ENCODE results near the gene C11orf71. TPM values are rescaled to one million over a fixed set of nuclear protein-coding genes. Genes with fewer than 3 reads are reported as not detected.

Gene C11orf71
- total and polyA plus RNA-seq, 11 donors = 2.3 to 13.4 (median 8.6) TPM

DNA sequence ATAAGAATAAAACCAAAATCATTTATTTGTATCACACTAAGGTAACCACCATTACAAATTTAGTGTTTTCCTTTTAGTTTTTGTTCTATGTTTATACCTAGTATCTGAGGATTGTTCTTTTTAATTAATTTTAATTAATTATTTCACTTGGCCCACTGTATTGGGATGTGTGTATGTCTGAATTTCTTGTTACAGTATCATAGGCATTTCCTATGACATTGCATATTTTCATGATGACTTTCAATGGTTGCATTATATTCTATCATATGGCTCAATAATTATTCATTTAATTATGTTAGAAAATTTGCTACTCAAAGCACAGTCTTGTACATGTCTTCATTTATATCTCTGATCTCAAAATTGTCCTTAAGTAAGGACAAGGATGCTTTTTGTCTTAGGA lies 41.0 kb downstream of the C11orf71 start:
- TF ChIP-seq, protein P1, sequence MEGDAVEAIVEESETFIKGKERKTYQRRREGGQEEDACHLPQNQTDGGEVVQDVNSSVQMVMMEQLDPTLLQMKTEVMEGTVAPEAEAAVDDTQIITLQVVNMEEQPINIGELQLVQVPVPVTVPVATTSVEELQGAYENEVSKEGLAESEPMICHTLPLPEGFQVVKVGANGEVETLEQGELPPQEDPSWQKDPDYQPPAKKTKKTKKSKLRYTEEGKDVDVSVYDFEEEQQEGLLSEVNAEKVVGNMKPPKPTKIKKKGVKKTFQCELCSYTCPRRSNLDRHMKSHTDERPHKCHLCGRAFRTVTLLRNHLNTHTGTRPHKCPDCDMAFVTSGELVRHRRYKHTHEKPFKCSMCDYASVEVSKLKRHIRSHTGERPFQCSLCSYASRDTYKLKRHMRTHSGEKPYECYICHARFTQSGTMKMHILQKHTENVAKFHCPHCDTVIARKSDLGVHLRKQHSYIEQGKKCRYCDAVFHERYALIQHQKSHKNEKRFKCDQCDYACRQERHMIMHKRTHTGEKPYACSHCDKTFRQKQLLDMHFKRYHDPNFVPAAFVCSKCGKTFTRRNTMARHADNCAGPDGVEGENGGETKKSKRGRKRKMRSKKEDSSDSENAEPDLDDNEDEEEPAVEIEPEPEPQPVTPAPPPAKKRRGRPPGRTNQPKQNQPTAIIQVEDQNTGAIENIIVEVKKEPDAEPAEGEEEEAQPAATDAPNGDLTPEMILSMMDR (IDR thresholded peaks at IDR 0.05) = no peak
- no peak for TF ChIP-seq POLR2A (IDR thresholded peaks at IDR 0.05)
- Histone ChIP-seq H3K36me3 (no peaks in the 10 kb centered on the region), H3K4me3 (no peak overlapping the region), H3K27ac (no peak overlapping the region), H3K4me1 (no peaks in the 10 kb centered on the region), H3K27me3 (no peaks in the 10 kb centered on the region), H3K9me3 (peaks cover 0 to 10% (median 0%) of the 10 kb centered on the region in 12 donors)
- ATAC-seq (no peak), DNase-seq (no peak)
- intact Hi-C loops (cut with DNase I) = no loop called here

DNA sequence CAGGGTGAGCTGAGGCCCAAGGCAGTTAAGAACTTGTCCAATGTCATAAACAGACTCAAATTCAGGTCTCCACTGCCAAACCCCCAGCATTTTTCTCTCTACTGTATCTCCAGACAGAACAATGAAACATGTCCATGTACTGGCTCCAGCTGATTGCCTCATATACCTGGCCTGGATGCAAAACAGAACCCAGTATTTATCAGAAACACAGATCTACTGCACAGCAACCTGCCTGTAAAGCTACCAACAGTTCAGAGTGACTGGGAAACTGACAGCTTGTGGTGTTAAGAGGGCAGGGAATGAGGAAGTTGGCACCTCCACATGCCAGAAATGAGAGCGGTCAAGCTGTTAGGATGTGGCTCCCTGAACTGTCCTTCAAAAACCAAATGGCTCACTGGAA lies 41.6 kb downstream of the C11orf71 start:
- Histone ChIP-seq H3K4me1 (no peaks in the 10 kb centered on the region), H3K4me3 (no peak overlapping the region), H3K36me3 (no peaks in the 10 kb centered on the region), H3K27me3 (no peaks in the 10 kb centered on the region), H3K27ac (no peak overlapping the region), H3K9me3 (peaks cover 0 to 10% (median 0%) of the 10 kb centered on the region in 12 donors)
- 55 to 70% (median 62%) methylated on average over 1 of the region's 1 CpG for WGBS, 4 donors
- no peak for ATAC-seq
- intact Hi-C loops (cut with DNase I) = no loop called here
- TF ChIP-seq, protein P1 (IDR thresholded peaks at IDR 0.05) = no peak
- TF ChIP-seq POLR2A (IDR thresholded peaks at IDR 0.05) = no peak
- no peak for DNase-seq

DNA sequence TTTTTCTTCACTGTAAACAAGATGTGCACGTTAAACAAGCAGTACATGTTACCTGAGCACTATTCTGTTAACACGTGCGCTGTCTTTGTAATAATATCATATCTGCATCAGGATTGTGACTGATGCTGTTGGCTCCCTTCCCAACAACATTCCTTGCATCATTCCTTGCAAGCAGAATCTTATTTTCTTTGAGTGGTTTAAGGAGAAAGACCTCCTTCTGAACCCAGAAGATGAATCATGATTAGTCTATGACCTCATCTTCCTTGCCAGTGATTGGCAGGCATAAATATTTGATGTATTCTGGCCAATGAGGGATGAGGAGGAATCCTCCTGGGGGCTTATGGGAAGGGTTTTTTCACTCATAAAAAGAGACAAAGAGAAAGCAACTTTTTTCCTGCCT lies 46.2 kb downstream of the C11orf71 start:
- Histone ChIP-seq H3K4me3 (no peak overlapping the region), H3K36me3 (no peaks in the 10 kb centered on the region), H3K4me1 (no peaks in the 10 kb centered on the region), H3K27me3 (no peaks in the 10 kb centered on the region), H3K27ac (no peak overlapping the region), H3K9me3 (no peaks in the 10 kb centered on the region)
- WGBS, 4 donors = 71 to 78% (median 75%) methylated on average over 3 of the region's 3 CpGs
- no peak for ATAC-seq
- intact Hi-C loops (cut with DNase I) = no loop called here
- DNase-seq = no peak
- TF ChIP-seq, protein P1 (IDR thresholded peaks at IDR 0.05) = no peak
- no peak for TF ChIP-seq POLR2A (IDR thresholded peaks at IDR 0.05)

DNA sequence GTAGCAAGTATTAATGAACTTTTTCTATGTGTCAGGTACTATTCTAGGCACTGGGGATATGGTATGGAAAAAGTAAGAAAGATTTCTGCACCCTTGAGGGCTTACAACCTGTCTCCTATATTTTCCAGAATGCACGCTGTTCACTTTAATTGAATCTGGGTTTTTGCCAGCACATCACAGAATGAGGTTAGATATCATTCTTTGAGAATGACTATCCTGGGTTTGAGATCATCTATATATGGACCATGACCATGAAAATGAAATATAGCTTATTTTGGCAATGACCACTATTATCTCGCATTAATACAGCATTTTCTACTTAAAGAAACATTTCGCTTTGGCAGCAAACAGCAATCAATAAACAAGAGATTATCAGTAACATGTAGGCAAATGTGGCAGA lies 46.9 kb downstream of the C11orf71 start:
- DNase-seq (no peak), ATAC-seq (no peak)
- no peak for TF ChIP-seq POLR2A (IDR thresholded peaks at IDR 0.05)
- TF ChIP-seq, protein P1 (IDR thresholded peaks at IDR 0.05) = no peak
- intact Hi-C loops (cut with DNase I) = no loop called here
- Histone ChIP-seq H3K4me1 (no peaks in the 10 kb centered on the region), H3K27me3 (no peaks in the 10 kb centered on the region), H3K36me3 (no peaks in the 10 kb centered on the region), H3K9me3 (no peaks in the 10 kb centered on the region), H3K4me3 (no peak overlapping the region), H3K27ac (no peak overlapping the region)
- 86 to 90% (median 87%) methylated on average over 3 of the region's 3 CpGs for WGBS, 4 donors
